ENCODE data around the gene CD300E.
"Not testable (repeated sequence)": the region's sequence is repeated elsewhere in the genome, so short reads cannot be mapped to it uniquely, and the experiment has no call there.

CD300E gene

DNA sequence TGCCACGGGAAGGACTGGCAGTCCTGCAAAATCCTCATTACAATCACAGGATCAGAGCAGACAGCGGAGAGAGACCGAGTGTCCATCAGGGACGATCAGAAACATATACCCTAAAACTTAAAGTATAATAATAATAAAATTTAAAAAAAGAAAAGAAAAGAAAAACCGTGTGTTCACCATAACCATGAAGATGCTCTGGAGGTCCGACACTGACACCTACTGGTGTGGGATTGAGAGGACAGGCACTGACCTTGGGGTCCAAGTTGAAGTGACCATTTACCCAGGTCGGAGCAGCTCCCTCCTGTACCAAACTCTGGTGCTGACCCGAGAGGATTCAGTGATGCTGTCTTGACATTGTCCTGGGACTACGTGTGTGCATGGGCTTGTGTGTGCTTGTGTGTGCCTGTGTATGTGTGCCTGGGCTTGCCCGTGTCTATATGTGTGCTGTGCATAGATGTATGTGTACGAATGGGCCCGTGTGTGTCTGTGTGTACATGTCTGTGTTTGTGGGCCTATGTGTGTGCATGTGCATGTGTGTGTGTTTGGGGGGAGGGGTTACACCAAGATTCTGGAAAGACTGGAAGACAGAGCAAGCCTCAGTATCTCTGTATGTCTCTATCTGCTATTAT lies 21.5 kb downstream of the CD300E start:
- peak; percentile 74 for FAIRE-seq

DNA sequence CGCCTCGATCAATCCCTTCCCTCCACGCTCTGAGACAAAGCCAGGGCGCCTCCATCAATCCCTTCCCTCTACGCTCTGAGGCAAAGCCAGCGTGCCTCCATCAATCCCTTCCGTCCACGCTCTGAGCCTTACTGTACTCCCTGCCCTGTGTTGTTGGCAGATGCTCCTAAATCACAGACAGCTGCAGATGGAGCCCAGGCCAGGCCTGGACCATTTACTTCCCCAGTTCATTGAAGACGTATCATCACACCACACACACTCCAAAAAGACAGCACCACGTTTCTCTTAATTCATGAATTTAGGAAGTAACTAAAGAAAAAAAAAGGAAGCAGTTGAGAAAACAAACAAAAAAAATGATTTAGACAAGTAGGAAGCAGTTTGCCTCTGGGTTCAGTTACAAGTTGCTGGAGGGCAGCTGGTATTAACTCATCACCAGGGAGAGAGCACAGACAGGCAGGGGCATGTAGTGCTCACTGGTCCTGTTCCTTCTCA lies 24.0 kb downstream of the CD300E start:
- DNase-seq (ENCODE audit: insufficient read length, low spot score) (no peak), FAIRE-seq (no peak)

More for the DNA sequence above, 21.5 kb downstream of the CD300E start:
- DNase-seq (ENCODE audit: insufficient read length, low spot score) = peak; percentile 40

DNA sequence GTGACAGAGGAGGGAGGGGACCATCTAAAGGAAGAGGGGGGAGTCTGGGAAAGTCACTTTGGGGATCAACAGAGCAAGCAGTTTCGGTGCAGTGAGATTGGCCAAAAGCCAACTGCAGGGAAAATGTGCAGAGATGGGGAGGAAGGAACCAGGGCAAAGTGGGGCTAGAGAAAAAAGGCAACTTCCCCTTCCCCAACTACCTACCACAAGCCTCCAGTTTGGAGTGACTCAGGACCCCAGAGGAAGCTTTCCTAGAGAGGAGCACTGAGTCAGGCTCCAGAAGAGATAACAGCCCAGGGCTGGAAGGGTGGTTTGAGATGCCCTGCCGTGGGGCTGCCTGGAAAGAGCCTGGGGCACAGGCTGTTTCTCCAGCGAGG lies 24.5 kb downstream of the CD300E start:
- FAIRE-seq (no peak), DNase-seq (ENCODE audit: insufficient read length, low spot score) (no peak)

DNA sequence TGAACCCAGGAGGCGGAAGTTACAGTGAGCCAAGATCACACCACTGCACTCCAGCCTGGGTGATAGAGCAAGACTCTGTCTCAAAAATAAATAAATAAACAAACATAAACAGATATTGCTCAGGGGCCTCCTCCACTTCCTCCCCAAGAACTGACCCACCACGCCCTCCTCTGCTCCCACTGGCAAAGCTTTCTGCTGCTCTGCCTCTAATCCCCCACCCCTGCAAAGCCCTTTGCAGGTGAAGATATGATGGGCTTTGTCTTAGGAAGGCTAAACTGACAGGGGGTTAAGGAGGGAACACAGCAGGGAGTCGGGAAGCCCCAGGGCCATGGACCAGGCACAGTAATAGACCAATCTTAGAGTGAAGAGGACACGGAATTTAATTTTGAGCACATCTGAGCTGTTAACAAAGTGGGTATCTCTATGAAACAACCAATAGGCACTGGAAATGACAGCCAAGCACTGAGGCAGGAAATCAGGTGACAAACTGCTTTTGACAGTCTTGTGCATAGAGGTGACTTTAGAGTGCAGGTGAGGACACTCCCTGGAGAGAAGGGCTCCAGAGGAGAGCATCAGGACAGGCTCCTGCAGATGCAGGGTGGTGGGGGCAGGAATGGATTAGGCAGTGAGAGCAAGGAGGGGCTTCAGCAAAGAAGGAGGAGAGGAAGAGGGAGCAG lies 25.1 kb downstream of the CD300E start:
- DNase-seq (ENCODE audit: insufficient read length, low spot score) (no peak), FAIRE-seq (no peak)

DNA sequence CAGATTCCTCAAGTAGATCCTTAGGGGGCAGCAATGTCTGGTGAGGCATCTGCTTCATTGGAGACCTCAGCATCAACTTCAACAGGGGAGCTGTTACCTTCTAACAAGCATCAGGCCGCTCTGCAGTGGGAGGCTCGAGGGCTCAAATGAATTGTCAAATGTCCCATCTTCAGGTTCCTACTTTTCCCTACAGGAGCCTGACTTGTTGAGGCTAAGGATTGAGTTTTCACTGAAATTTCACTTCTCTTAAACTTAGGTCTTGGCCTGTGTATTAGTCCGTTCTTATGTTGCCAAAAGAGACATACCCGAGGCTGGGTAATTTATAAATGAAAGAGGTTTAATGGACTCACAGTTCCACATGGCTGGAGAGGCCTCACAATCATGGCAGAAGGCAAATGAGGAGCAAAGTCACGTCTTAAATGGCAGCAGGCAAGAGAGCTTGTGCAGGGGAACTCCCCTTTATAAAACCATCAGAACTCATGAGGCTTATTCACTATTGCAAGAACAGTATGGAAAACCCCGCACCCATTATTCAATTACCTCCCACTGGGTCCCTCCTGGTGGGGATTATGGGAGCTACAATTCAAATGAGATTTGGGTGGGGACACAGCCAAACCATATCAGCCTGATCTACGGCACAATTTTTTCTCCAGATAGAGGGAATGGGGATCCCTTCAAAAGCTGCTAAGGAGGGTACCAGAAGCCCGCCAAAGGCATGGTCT lies 26.3 kb downstream of the CD300E start:
- no peak for FAIRE-seq
- no peak for DNase-seq (ENCODE audit: insufficient read length, low spot score)

DNA sequence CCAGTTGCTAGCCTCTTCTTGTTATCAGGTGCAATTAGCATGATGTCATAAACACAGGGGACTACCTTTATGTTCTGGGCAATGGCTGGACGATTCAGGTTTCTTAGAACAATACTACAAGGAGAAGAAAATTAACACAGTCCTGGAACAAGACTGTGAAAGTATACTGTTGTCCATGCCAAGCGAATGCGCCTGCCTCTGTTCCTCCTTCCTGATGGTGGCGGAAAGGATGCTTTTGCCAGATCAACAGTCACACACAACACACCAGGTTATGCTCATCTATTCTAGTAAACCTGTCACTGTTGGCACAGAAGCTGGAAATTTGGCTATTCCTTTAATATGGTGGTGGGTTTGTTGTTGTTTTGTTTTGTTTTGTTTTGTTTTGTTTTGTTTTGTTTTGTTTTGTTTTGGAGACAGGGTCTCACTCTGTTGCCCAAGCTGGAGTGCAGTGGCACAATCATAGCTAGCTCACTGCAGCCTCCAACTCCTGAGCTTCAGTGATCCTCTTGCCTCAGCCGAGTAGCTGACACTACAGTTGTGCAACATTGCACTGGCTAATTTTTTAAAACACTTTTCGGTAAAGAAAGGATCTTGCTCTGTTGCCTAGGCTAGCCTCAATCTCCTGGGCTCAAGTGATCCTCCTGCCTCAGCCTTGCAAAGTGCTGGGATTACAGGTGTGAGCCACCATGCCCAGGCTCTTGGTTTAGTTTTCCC lies 28.3 kb downstream of the CD300E start:
- no peak for DNase-seq (ENCODE audit: insufficient read length, low spot score)
- no peak for FAIRE-seq

DNA sequence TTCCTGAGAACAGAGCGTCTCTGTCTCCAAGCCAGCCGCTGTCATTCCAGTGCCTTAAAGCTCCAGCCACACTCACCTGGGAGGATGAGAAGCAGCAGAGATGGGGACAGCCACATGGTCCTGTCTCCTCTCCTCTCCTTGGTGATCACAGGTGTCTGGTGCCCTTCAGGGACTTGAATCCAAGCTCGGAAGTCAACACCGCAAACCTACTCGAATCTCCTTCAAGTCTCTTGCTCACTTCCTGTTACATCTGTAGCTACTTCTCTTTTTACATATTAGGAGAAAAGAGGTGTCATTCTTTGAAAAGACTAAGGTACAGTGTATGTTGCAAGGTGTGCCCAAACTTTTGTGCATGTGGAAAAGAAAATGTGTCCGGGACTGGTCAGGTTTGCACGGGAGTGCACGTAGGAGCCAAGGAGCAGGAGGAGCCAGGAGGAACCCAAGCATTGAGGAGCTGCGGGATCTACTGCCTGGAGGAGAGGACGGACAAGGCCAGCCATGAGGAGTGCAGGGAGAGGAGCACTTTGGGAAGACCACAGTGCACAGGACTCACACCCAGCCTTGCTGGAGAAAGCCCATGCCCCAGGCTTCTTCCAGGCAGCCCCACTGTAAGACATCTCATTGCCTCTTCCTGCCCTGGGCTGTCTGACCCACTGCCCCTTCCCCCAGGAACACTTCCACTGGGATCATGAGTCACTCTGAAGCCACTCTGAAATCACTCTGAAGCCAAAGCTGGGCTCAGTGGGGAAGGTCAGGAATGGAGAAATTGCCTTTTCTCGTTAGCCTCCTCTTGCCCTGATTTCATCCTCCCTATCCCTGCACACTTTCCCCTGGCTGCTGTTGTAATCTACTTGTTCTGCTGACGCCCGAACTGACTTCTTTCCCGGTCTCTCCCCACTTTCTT lies 31.2 kb downstream of the CD300E start, which contains the start of gene CD300LD:
TSS of gene CD300LD (minus strand) at position 197 of the 904 bp plus-strand sequence. CDS start at position 116, 81 bp downstream.
- DNase-seq (ENCODE audit: insufficient read length, low spot score) = no peak
- no peak for FAIRE-seq

DNA sequence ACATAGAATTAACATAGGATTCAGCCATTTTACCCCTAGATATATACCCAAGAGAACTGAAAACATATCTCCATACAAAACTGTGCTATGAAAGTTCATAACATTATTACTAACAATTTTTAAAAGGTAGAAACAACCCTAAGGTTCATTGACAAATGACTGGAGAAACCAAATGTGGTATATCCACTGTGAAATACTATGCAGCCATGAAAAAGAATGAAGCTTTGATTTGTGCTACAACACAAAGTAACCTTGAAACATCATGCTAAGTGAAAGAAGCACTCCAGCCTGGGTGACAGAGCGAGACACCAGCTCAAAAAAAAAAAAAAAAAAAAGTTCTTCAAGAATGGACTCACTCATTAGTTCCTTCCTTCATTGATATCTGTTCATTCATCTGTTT lies 32.0 kb downstream of the CD300E start:
- FAIRE-seq (no peak), DNase-seq (ENCODE audit: insufficient read length, low spot score) (no peak)

DNA sequence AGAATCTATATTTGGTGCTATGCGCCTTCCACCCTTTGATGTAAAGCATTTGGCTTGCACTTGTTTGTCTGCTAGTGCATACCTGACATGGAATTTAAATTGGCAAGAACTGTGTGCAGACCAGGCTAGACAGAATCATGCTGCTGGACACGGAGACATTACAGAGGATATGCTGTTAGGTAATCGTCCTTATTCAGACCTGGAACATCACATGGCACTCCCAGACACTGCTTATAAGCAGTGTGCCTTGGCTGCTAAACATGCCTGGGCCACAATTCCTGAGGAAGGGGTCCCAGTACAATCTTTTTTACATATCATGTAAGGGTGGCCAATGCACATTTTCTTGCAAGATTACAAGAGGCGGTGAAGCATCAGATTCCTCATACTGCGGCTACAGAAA lies 37.8 kb downstream of the CD300E start:
- FAIRE-seq (no peak), DNase-seq (ENCODE audit: insufficient read length, low spot score) (no peak)

DNA sequence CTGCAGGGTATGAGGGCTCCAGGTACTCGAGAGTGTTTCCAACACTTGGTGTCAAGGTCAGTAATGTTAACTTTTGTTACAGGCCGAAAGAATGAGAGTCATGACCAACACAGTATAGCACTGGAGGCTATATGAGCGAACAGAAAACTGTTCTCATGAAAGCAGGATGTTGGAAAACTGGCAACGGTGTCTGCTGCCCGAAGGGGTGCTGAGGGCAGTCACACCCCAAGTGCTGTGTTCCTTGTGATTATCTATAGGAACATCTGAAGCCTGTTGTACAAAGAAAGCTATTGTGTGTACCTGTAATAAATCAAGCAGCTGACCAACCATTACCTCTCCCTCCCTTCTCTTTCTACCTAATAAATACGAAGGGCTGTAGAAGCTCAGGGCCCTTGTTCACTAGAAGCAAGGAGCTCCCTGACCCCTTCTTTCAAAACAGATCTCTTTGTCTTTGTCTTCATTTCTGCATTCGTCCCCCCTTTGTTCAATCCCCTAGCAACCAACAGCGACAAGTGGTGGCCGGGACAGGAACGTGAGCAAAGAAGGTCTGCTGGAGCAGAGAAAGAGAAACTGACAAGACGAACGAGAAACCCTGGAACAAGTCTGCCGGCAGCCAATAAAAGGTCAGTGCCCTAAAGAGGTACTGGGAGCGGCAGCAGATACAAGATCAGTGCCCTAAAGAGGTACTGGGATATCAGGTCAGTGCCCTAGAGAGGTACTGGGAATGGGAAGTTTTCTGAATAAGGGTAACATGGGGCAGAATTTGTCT lies 39.1 kb downstream of the CD300E start:
- FAIRE-seq (no peak), DNase-seq (ENCODE audit: insufficient read length, low spot score) (no peak)

DNA sequence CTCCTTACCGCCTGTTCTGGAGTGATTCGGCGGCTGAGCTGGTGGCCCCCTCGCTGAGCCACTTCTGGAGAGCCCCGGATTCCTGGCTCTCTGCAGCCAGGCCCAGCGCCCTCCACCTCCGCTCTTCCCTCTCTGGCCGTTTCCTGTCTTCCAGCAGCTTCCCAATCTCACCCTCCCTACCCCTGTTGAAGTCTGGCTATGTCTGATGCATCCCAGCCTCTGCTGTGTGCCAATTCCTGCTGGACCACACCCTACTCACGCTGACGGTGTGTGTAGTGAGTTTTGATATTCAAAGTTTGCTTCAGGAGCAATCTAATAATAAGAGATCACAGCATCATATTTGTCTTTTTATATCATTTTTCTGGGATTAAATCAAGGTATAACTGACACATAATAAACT lies 40.9 kb downstream of the CD300E start:
- no peak for DNase-seq (ENCODE audit: insufficient read length, low spot score)
- no peak for FAIRE-seq

DNA sequence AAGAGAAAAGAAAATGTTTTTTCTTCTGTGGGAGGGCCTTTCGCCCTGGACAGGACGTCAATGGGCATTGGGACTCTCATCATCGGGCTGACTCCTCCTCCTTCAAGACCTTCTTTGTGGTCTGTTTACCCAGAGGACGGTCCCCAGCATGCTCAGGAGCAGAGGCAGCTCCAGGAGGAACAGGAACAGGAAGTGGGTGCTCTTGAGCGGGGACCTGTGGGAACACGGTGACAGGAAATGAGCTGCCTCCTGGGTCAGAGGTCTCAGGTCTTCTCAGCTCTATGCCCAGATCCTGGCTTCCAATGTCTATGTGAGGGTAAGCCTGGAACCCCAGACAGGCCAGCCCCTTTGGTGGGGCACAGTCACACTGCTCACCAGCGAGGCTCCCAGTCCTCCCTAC lies 43.6 kb downstream of the CD300E start:
- FAIRE-seq = no peak

DNA sequence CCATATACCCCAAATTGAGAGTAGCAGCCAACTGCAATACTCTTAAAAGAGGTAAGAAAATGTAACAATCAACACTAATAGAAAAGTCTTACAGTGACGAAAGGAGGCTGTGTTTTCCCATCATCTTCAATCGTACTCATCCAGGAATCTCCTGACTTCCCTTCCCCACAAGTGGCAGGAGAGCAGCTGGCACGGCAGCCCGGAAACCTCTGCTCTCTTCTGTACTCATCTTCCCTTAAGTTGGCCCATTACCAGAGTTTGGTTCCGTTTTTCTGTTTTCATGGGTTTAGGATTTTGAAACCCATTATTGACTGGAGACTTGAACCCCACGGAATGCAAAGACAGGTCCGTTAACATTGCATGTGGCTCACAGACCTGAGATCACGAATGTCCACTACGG lies 44.6 kb downstream of the CD300E start:
- no peak for DNase-seq (ENCODE audit: insufficient read length, low spot score)
- FAIRE-seq = no peak

More for the DNA sequence above, 43.6 kb downstream of the CD300E start:
- DNase-seq (ENCODE audit: insufficient read length, low spot score) = no peak

DNA sequence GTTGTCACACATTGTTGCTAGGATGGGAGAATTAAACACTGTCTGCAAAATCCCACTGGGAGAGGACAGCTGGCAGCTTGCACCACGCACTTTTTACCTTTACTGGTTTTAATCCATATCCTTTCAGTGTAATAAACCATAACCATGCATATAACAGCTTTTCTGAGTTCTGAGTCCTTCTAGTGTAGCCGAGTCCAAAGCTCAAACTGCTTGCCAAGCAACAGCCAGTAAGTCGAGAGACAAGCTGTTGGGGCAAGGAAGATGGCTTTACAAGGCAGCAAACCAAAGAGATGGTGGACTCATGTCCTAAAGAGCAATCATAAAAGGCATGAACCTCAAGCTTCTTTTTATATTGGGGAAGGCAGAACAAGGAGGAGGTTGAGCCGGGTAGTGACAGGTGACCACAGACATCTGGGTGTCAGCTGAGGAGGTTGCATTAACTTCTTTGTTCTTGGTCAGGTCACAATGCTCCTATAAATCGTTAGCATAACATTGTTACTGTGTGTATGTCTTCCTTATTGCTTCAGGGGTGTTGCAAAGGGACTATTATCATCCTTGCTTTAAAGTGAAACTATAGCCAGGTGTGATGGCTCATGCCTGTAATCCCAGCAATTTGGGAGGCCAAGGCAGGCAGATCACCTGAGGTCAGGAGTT lies 48.9 kb downstream of the CD300E start:
- DNase-seq (ENCODE audit: insufficient read length, low spot score) (no peak), FAIRE-seq (no peak)

DNA sequence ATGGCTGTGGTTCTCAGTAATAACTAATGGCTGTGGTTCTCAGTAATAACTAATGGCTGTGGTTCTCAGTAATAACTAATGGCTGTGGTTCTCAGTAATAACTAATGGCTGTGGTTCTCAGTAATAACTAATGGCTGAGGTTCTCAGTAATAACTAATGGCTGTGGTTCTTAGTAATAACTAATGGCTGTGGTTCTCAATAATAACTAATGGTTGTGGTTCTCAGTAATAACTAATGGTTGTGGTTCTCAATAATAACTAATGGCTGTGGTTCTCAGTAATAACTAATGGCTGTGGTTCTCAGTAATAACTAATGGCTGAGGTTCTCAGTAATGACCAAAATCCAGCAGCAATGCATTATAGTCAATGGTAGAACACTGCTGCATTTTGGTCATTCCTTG lies 49.9 kb downstream of the CD300E start:
- DNase-seq (ENCODE audit: insufficient read length, low spot score); FAIRE-seq: not testable (repeated sequence)

DNA sequence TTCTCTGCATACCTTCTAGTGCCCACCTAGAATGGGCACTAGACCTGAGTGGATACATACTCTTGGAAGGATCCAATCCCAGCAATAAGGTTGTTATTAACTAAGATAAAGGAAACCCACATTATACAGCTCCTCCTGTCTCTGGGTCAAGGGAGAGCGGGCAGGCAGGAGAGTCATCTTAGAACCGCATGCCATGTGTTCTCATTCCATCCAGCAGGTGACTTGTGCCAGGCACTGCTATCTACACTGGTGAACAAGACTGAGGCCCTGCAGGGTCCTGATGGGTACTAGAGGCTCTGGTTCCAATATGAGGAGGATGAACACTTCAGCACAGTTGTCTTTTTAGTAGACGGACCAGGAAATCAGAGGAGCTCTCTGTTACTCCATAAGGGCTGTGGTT lies 50.4 kb downstream of the CD300E start:
- FAIRE-seq (no peak), DNase-seq (ENCODE audit: insufficient read length, low spot score) (no peak)

DNA sequence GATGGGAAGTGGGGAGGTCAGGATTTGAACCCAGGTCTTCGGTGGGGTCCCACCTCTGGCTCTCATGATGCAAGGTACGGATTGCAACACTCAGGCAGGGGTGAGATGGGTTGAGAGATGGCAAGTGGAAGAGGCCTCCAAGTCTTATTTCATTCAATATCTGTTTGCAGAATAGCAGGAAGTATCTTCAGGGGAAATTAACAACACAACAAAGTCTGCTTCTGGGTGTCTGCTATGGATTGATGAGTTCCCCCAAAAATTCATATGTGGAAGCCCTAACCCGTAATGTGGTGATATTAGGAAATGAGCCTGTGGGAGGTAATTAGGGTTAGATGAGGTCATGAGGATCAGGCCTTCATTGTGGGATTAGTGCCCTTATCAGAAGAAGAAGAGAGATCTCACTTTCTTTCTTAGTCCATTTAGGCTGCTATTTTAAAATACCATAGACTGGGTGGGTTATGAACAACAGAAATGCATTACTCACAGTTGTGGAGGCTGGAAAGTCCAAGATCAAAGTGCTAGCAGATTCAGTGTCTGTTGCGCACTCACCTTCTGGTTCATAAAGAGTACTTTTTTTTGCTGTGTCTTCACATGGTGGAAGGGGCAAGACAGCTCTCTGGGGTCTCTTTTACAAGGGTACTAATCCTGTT lies 51.8 kb downstream of the CD300E start:
- no peak for FAIRE-seq
- DNase-seq (ENCODE audit: insufficient read length, low spot score) = no peak
